Stomach (tissue), 9 donors: Measurements from ENCODE around the gene AIF1. TPM values are rescaled to one million over a fixed set of nuclear protein-coding genes. Genes with fewer than 3 reads are reported as not detected.

Experiments
- DNase-seq, 2 donors: peaks; one replicate each; pipeline versions ENCODE4 v3.0.0 to v3.0.0-alpha.2; 2013 to 2019
- H3K27ac ChIP-seq, 5 donors: fragments of 200-600 bp in 4 of 5; sonication (generic) in 4 of 5; one replicate each; pipeline ENCODE4 v1.5.1; 2013 to 2019; ENCODE audit warnings: mild to moderate bottlenecking in 1 of 5, moderate library complexity in 1 of 5
- H3K27me3 ChIP-seq, 3 donors: fragments of 200-600 bp; sonication (generic); one replicate each; pipeline ENCODE4 v1.5.1; 2017 to 2019; ENCODE audit warnings: mixed run types in 1 of 3
- H3K36me3 ChIP-seq, 4 donors: fragments of 200-600 bp; sonication (generic); 1 replicate in 3 of 4; 2 replicates in 1 of 4; pipeline ENCODE4 v1.5.1; 2016 to 2019
- H3K4me1 ChIP-seq, 4 donors: fragments of 200-600 bp; sonication (generic); one replicate each; pipeline ENCODE4 v1.5.1; 2016 to 2019
- H3K4me3 ChIP-seq, 4 donors: fragments of 200-600 bp; sonication (generic) in 3 of 4; one replicate each; pipeline ENCODE4 v1.5.1; 2016 to 2019; ENCODE audit warnings: mild to moderate bottlenecking in 1 of 4
- H3K9me3 ChIP-seq, 4 donors: fragments of 200-600 bp; sonication (generic); one replicate each; pipeline ENCODE4 v1.5.1; 2016 to 2019
- EP300 ChIP-seq: sonication (generic); formaldehyde crosslinking; IDR thresholded peaks from one replicate; pipeline ENCODE4 v1.6.1; 2017; ENCODE audit warnings: antibody characterized with exemption
- POLR2A ChIP-seq, 4 donors: fragments of 450-650 bp; IDR thresholded peaks; one replicate each; pipeline ENCODE4 v1.6.1; 2016; ENCODE audit warnings: antibody characterized with exemption in 4 of 4, control low read depth in 2 of 4, mild to moderate bottlenecking in 1 of 4, moderate library complexity in 1 of 4
- POLR2AphosphoS5 ChIP-seq, 3 donors: sonication (generic); formaldehyde crosslinking; IDR thresholded peaks; one replicate each; pipeline ENCODE4 v1.6.1; 2016; ENCODE audit warnings: antibody characterized with exemption in 3 of 3
- WGBS, 5 donors: extraction: QIAGEN DNeasy Blood & Tissue Kit in 3 of 5; methylation state at CpG; one replicate each; pipeline versions ENCODE4 v1.1.5 to v1.1.7; 2013 to 2018; 5-methylcytosine and 5-hydroxymethylcytosine counted together
- intact Hi-C: fragments of 100-400 bp; cut with DNase I; formaldehyde crosslinking; loops from one replicate; pipeline ENCODE4 v1.15.1; 2023; ENCODE audit warnings: low total_unique reads
- polyA plus RNA-seq, 3 donors: library from polyadenylated mRNA; stranded (reverse); fragments of 200-250 nt; gene quantifications; one replicate each; pipeline ENCODE4 v1.2.3, GENCODE V29; 2013
- total RNA-seq, 5 donors: library from RNA; depleted of rRNA; stranded (reverse); fragments of >200 nt; gene quantifications; one replicate each; pipeline versions ENCODE4 v1.1.0 to v1.2.3, GENCODE V29; 2014 to 2016
- TF ChIP-seq, protein P1 (sequence below), 7 experiments: fragments of 450-650 bp in 4 of 7; fragments of 200-600 bp in 3 of 7; sonication (generic) in 3 of 7; IDR thresholded peaks; one replicate each; pipeline ENCODE4 v1.5.1; 2016 to 2019; ENCODE audit warnings: antibody characterized with exemption in 7 of 7, control low read depth in 2 of 7, mild to moderate bottlenecking in 1 of 7
- donor health status: healthy with polysubstance abuse.
- donor health status: Bipolar disorder and iron deficiency.
- donor health status: healthy.

AIF1 gene
- total and polyA plus RNA-seq, 8 donors: 3.2 to 74.2 (median 28.2) TPM; not detected in 1

DNA sequence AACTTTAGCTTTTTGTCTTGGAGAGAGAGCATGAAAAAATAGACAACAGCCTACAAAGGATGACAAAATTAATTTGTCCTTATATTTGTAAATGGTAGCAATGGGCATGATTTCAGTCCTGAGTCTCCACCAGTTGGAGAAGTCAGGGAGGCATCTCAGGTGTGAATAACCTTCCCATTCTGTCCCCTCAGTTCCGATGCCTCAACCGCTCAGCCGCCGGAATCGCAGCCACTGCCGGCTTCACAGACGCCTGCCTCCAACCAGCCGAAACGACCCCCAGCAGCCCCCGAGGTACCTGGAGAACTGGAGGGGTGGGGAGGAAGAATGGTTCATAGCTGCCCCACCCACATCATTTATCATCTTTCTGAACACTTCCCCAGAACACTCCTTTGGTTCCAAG is 9.0 kb downstream of the AIF1 start:
- Histone ChIP-seq H3K4me3 (no peak overlapping the region), H3K9me3 (no peaks in the 10 kb centered on the region), H3K27ac (no peak overlapping the region), H3K36me3 (peaks cover 58 to 67% (median 64%) of the 10 kb centered on the region in 4 donors), H3K27me3 (no peaks in the 10 kb centered on the region), H3K4me1 (peaks cover 16 to 28% (median 23%) of the 10 kb centered on the region in 4 donors)
- DNase-seq: peak in 1 of 2 donors; percentile 14
- WGBS, 5 donors: 75 to 90% (median 89%) methylated on average over 10 of the region's 10 CpGs
- intact Hi-C loops: no loop called here
- TF ChIP-seq, protein P1, sequence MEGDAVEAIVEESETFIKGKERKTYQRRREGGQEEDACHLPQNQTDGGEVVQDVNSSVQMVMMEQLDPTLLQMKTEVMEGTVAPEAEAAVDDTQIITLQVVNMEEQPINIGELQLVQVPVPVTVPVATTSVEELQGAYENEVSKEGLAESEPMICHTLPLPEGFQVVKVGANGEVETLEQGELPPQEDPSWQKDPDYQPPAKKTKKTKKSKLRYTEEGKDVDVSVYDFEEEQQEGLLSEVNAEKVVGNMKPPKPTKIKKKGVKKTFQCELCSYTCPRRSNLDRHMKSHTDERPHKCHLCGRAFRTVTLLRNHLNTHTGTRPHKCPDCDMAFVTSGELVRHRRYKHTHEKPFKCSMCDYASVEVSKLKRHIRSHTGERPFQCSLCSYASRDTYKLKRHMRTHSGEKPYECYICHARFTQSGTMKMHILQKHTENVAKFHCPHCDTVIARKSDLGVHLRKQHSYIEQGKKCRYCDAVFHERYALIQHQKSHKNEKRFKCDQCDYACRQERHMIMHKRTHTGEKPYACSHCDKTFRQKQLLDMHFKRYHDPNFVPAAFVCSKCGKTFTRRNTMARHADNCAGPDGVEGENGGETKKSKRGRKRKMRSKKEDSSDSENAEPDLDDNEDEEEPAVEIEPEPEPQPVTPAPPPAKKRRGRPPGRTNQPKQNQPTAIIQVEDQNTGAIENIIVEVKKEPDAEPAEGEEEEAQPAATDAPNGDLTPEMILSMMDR (IDR thresholded peaks at IDR 0.05): no peak
- no peak for TF ChIP-seq POLR2AphosphoS5 (IDR thresholded peaks at IDR 0.05)

DNA sequence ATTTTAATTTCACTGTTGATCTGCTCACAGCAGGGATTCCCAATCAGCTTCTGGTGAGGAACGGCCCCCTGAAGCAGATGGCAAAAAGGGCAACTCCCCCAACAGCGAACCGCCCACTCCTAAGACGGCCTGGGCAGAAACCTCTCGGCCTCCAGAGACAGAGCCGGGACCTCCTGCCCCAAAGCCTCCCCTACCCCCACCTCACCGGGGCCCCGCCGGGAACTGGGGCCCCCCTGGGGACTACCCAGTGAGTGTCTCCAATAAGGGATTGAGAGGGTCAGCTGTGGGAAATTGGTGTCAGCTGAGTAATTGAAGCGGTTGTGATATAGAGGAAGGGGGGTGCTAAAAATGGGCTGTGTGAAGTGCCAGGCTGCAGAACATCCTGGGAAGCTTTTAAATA is 11.9 kb downstream of the AIF1 start:
- TF ChIP-seq EP300 (no peak), POLR2AphosphoS5 (IDR thresholded peaks at IDR 0.05) (no peak), POLR2A (IDR thresholded peaks at IDR 0.05) (no peak)
- TF ChIP-seq, protein P1 (IDR thresholded peaks at IDR 0.05): no peak
- no peaks in the 10 kb centered on the region for H3K9me3 ChIP-seq
- 83 to 95% (median 92%) methylated on average over 9 to 10 of the region's 10 CpGs for WGBS, 5 donors
- no peaks in the 10 kb centered on the region for H3K27me3 ChIP-seq
- H3K4me3 ChIP-seq: no peak overlapping the region
- H3K36me3 ChIP-seq: peaks cover 87 to 96% (median 93%) of the 10 kb centered on the region in 4 donors
- H3K4me1 ChIP-seq: peaks cover 9 to 22% (median 11%) of the 10 kb centered on the region in 4 donors
- no peak for DNase-seq
- no peak overlapping the region for H3K27ac ChIP-seq
- intact Hi-C loops: no loop called here

DNA sequence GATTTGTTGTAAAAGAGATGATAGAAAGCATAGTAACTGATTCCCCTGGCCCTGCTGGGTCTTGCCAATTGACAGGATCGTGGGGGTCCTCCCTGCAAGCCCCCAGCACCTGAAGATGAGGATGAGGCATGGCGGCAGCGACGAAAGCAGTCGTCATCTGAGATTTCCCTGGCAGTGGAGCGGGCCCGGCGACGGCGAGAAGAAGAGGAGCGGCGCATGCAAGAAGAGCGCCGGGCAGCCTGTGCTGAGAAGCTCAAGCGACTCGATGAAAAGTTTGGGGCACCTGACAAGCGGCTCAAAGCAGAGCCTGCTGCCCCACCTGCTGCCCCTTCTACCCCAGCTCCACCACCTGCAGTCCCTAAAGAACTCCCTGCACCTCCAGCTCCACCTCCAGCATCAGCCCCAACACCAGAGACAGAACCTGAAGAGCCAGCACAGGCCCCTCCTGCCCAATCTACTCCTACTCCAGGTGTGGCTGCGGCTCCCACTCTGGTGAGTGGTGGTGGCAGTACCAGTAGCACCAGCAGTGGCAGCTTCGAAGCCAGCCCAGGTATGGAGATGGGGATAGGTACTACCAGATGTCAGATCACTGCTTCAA is 12.8 kb downstream of the AIF1 start:
- no peak for DNase-seq
- Histone ChIP-seq H3K4me1 (peaks cover under 1 to 13% (median 3%) of the 10 kb centered on the region in 4 donors), H3K4me3 (no peak overlapping the region), H3K36me3 (peaks cover 95 to 100% (median 99%) of the 10 kb centered on the region in 4 donors), H3K27ac (no peak overlapping the region), H3K27me3 (no peaks in the 10 kb centered on the region), H3K9me3 (no peaks in the 10 kb centered on the region)
- TF ChIP-seq POLR2A (IDR thresholded peaks at IDR 0.05) (no peak), EP300 (no peak), POLR2AphosphoS5 (IDR thresholded peaks at IDR 0.05) (no peak)
- TF ChIP-seq, protein P1 (IDR thresholded peaks at IDR 0.05): no peak
- WGBS, 5 donors: 94 to 98% (median 97%) methylated on average over 19 of the region's 19 CpGs
- intact Hi-C loops: no loop called here

DNA sequence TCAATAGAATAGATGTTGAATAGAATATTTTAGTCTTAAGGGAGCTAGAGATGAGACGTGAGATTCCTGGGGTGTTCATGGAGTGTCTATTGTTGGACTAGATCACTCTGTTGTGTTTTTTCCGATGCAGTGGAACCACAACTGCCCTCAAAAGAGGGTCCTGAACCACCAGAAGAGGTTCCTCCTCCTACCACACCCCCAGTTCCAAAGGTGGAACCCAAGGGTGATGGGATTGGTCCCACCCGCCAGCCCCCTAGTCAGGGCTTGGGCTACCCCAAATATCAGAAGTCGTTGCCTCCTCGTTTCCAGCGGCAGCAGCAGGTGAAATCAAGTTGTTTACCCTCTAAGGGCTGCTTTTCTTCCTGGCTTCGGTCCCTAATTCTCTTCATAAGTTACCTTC is 14.0 kb downstream of the AIF1 start:
- no peak overlapping the region for H3K27ac ChIP-seq
- no peaks in the 10 kb centered on the region for H3K27me3 ChIP-seq
- H3K9me3 ChIP-seq: no peaks in the 10 kb centered on the region
- no peak overlapping the region for H3K4me3 ChIP-seq
- intact Hi-C loops: no loop called here
- no peak for DNase-seq
- TF ChIP-seq, protein P1 (IDR thresholded peaks at IDR 0.05): no peak
- TF ChIP-seq POLR2AphosphoS5 (IDR thresholded peaks at IDR 0.05) (no peak), POLR2A (IDR thresholded peaks at IDR 0.05) (no peak), EP300 (no peak)
- H3K4me1 ChIP-seq: peaks cover 0 to 4% (median 0%) of the 10 kb centered on the region in 4 donors
- H3K36me3 ChIP-seq: peaks cover 99 to 100% (median 100%) of the 10 kb centered on the region in 4 donors
- 80 to 92% (median 91%) methylated on average over 7 of the region's 7 CpGs for WGBS, 5 donors
